Lower leg skin (tissue), 4 donors: ENCODE data around the gene RAPGEFL1. TPM values are rescaled to one million over a fixed set of nuclear protein-coding genes. Genes with fewer than 3 reads are reported as not detected.
A peak's percentile ranks its signal among the peaks of the same experiment; 100 is the strongest.

ENCODE experiments used
- DNase-seq, 2 donors: peaks; one replicate each; pipeline ENCODE4 v3.0.0-alpha.2; 2019; ENCODE audit warnings: low spot score in 2 of 2
- H3K4me3 ChIP-seq: fragments of 200-600 bp; sonication (generic); 2 replicates; pipeline ENCODE4 v1.5.1; 2017; ENCODE audit warnings: mild to moderate bottlenecking, low read depth; ENCODE audit not compliant: poor library complexity, severe bottlenecking
- CTCF ChIP-seq, 3 donors: fragments of 450-650 bp; IDR thresholded peaks; one replicate each; pipeline ENCODE4 v1.5.1; 2016; ENCODE audit warnings: antibody characterized with exemption in 3 of 3, mild to moderate bottlenecking in 3 of 3, moderate library complexity in 2 of 3
- POLR2A ChIP-seq, 2 donors: fragments of 450-650 bp; IDR thresholded peaks; one replicate each; pipeline ENCODE4 v1.6.1; 2016 to 2017; ENCODE audit warnings: antibody characterized with exemption in 2 of 2, mild to moderate bottlenecking in 1 of 2, moderate library complexity in 1 of 2
- WGBS, 2 donors: methylation state at CpG; one replicate each; pipeline ENCODE4 v1.1.5; 2018; 5-methylcytosine and 5-hydroxymethylcytosine counted together
- intact Hi-C: fragments of 100-400 bp; cut with DNase I; formaldehyde crosslinking; loops from one replicate; pipeline ENCODE4 v1.15.0; 2023; ENCODE audit warnings: low total_unique reads
- total RNA-seq, 4 donors: library from RNA; depleted of rRNA; stranded (reverse); fragments of >200 nt; gene quantifications; one replicate each; pipeline ENCODE4 v1.1.0, GENCODE V29; 2016

Gene RAPGEFL1
- total RNA-seq, 4 donors from 2014 or later = 273 to 467 (median 316) TPM

GRCh38 chr17:40168262-40168832 is 8.9 kb upstream of the RAPGEFL1 start:
- 31 to 35% methylated on average over 11 of the region's 11 CpGs for WGBS, 2 donors
- intact Hi-C loops = loop anchor here (10.0 kb wide), 2 partner anchors 54 to 154 kb away; partner anchors contain the start of gene CSF3
- peak in 1 of 2 donors; percentile 37 for DNase-seq
- no peak overlapping the region for H3K4me3 ChIP-seq
- TF ChIP-seq POLR2A (IDR thresholded peaks at IDR 0.05) (no peak), CTCF (IDR thresholded peaks at IDR 0.05) (peak in 1 of 3 donors; percentile 74)

- whole genome bisulfite sequencing, 2 donors = 92 to 97% methylated on average over 2 of the region's 2 CpGs
- TF ChIP-seq POLR2A (IDR thresholded peaks at IDR 0.05) = no peak
- no peak for TF ChIP-seq CTCF (IDR thresholded peaks at IDR 0.05)
- intact Hi-C loops = no loop called here
- no peak overlapping the region for H3K4me3 ChIP-seq
- DNase-seq = no peak
Measured at GRCh38 chr17:40170325-40170724, 6.9 kb upstream of the RAPGEFL1 start.

- 69 to 100% methylated on average over 1 of the region's 1 CpG for WGBS, 2 donors
Measured at GRCh38 chr17:40171750-40172149, 5.5 kb upstream of the RAPGEFL1 start.

DNA sequence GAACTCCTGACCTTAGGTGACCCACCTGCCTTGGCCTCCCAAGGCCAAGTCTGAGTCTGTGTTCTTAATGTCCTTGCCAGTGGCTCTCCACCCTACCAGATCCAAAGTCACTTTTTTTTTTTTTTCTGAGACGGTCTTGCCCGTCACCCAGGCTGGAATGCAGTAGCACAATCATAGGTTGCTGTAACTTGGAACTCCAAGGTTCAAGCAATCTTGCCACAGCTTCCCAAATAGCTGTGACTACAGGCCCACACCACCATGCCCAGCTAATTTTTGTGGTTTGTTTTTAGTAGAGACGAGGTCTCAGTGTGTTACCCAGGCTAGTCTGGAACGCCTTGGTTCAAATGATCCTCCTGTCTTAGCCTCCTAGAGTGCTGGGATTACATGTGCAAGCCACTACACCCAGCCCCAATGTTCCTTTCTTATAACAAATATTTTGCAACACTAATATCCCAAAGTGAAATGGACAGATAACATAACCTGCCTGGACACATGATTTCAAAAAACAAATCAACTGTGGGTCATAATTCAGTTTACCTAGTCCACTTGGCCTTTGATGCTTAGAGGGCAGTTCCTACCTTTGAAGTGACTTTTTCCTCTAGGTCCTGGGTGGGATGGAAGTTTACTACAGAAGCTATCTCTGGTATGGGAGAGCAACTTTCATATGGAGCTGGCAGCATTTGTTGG is 4.0 kb upstream of the RAPGEFL1 start:
- intact Hi-C loops = no loop called here
- TF ChIP-seq CTCF (IDR thresholded peaks at IDR 0.05) = no peak
- TF ChIP-seq POLR2A (IDR thresholded peaks at IDR 0.05) = no peak
- 86 to 89% methylated on average over 4 of the region's 4 CpGs for WGBS, 2 donors
- no peak for DNase-seq
- no peak overlapping the region for H3K4me3 ChIP-seq

More at GRCh38 chr17:40171750-40172149, 5.5 kb upstream of the RAPGEFL1 start:
- TF ChIP-seq CTCF (IDR thresholded peaks at IDR 0.05) (no peak), POLR2A (IDR thresholded peaks at IDR 0.05) (no peak)
- intact Hi-C loops = no loop called here
- H3K4me3 ChIP-seq = no peak overlapping the region
- DNase-seq = no peak

DNA sequence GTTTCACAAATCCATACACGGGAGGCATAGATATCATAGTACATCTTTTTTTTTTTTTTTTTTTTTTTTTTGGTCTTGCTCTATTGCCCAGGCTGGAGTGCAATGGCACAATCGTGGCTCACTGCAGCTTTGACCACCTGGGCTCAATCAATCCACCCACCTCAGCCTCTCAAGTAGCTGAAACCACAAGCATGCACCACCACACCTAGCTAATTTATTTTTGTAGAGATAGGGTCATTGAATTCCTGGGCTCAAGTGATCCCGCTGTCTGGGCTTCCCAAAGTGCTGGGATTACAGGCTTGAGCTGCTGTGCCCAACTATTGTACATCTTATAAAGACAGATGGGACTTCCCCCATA is 3.5 kb upstream of the RAPGEFL1 start:
- intact Hi-C loops = no loop called here
- no peak for TF ChIP-seq CTCF (IDR thresholded peaks at IDR 0.05)
- no peak for TF ChIP-seq POLR2A (IDR thresholded peaks at IDR 0.05)
- 74 to 84% methylated on average over 3 of the region's 3 CpGs for WGBS, 2 donors
- DNase-seq = no peak
- no peak overlapping the region for H3K4me3 ChIP-seq
